K562 (cell line): ENCODE results near the gene TNPO2. TPM values are rescaled to one million over a fixed set of nuclear protein-coding genes. Genes with fewer than 3 reads are reported as not detected.
A peak's percentile ranks its signal among the peaks of the same experiment; 100 is the strongest.

Source experiments
- BHLHE40 ChIP-seq: IDR thresholded peaks from 2 replicates; pipeline ENCODE4 v1.6.1; 2011; ENCODE audit warnings: low read length, improper control_type of control experiment
- BMI1 ChIP-seq: fragments of 150-350 bp; IDR thresholded peaks from 2 replicates; pipeline ENCODE4 v1.6.1; 2014; ENCODE audit warnings: low read length
- C11orf30 ChIP-seq: fragments of 450-650 bp; IDR thresholded peaks from 2 replicates; pipeline ENCODE4 v1.6.1; 2016; ENCODE audit warnings: low read depth, mild to moderate bottlenecking
- HEY1 ChIP-seq: fragments of 250-450 bp; sonication (Bioruptor Pico); IDR thresholded peaks from 2 replicates; pipeline ENCODE4 v1.5.0; 2020; ENCODE audit warnings: mild to moderate bottlenecking, moderate library complexity, borderline replicate concordance
- HNRNPUL1 ChIP-seq: fragments of 200-400 bp; formaldehyde crosslinking; IDR thresholded peaks from 2 replicates; pipeline ENCODE4 v1.6.1; 2017; ENCODE audit warnings: low read length
- LEF1 ChIP-seq: fragments of 450-650 bp; IDR thresholded peaks from 2 replicates; pipeline ENCODE4 v1.6.1; 2016; ENCODE audit warnings: mild to moderate bottlenecking
- MCM2 ChIP-seq: fragments of 450-650 bp; IDR thresholded peaks from 2 replicates; pipeline ENCODE4 v1.6.1; 2017; ENCODE audit warnings: low read depth, mild to moderate bottlenecking
- MTA1 ChIP-seq: fragments of 450-650 bp; IDR thresholded peaks from 2 replicates; pipeline ENCODE4 v1.6.1; 2017; ENCODE audit warnings: borderline replicate concordance
- NONO ChIP-seq, 2 experiments: fragments of 200-400 bp in 1 of 2; fragments of 450-650 bp in 1 of 2; formaldehyde crosslinking in 1 of 2; IDR thresholded peaks; 2 replicates each; pipeline ENCODE4 v1.6.1; 2017; ENCODE audit warnings: low read depth in 2 of 2, mild to moderate bottlenecking in 2 of 2, moderate library complexity in 2 of 2, low read length in 1 of 2
- NRF1 ChIP-seq, 2 experiments: fragments of 450-650 bp; IDR thresholded peaks in 1 of 2; conservative IDR thresholded peaks in 1 of 2; 2 replicates each; pipeline ENCODE4 v1.6.1; 2014; ENCODE audit warnings: mild to moderate bottlenecking in 2 of 2
- PHF20 ChIP-seq: fragments of 450-650 bp; IDR thresholded peaks from 2 replicates; pipeline ENCODE4 v1.6.1; 2018; ENCODE audit not compliant: partially characterized antibody
- PYGO2 ChIP-seq: fragments of 450-650 bp; IDR thresholded peaks from 2 replicates; pipeline ENCODE4 v1.6.1; 2016; ENCODE audit warnings: mild to moderate bottlenecking, missing genetic modification characterization, moderate library complexity, missing compliant biosample characterization
- SPI1 ChIP-seq: IDR thresholded peaks from 2 replicates; pipeline ENCODE4 v1.6.1; 2011; ENCODE audit warnings: low read depth, low read length, control low read depth, borderline replicate concordance
- SRSF3 ChIP-seq: fragments of 200-400 bp; formaldehyde crosslinking; IDR thresholded peaks from 2 replicates; pipeline ENCODE4 v1.6.1; 2016; ENCODE audit warnings: mild to moderate bottlenecking, low read length, moderate library complexity; ENCODE audit not compliant: insufficient read depth
- U2AF2 ChIP-seq: fragments of 200-400 bp; formaldehyde crosslinking; optimal IDR thresholded peaks from 2 replicates; pipeline ENCODE3; 2017; ENCODE audit warnings: low read depth, mild to moderate bottlenecking, low read length
- ZBTB7A ChIP-seq: IDR thresholded peaks from 2 replicates; pipeline ENCODE4 v1.6.1; 2011; ENCODE audit warnings: low read depth, mild to moderate bottlenecking, low read length, moderate library complexity, borderline replicate concordance; ENCODE audit not compliant: control insufficient read depth
- ZNF384 ChIP-seq: IDR thresholded peaks from 2 replicates; pipeline ENCODE4 v1.6.1; 2012; ENCODE audit warnings: low read depth, low read length, improper control_type of control experiment
- polyA plus RNA-seq, 8 experiments: library from polyadenylated mRNA; depleted of rRNA in 4 of 8; stranded (reverse) in 5 of 8; unstranded in 3 of 8; fragments of >200 nt; fragmentation: Nextera tagmentation in 2 of 8; fragmentation: Illumina TruSeq in 1 of 8; extraction: Ambion mirVana in 2 of 8; extraction: Trizol in 1 of 8; gene quantifications; 2 replicates each; pipeline versions ENCODE4 v1.2.1 to v1.2.3, GENCODE V29; 2011 to 2014; ENCODE audit warnings: inconsistent platforms in 1 of 8, missing spikeins in 1 of 8
- total RNA-seq, 7 experiments: library from RNA; depleted of rRNA in 6 of 7; stranded (reverse); fragments of >200 nt in 6 of 7; fragmentation: Illumina TruSeq in 2 of 7; extraction: Trizol in 2 of 7; gene quantifications; 2 replicates each; pipeline versions ENCODE4 v1.2.1 to v1.2.3, GENCODE V29; 2011 to 2021; ENCODE audit warnings: low replicate concordance in 1 of 7
- TF ChIP-seq, protein P1 (sequence below): sonication (generic); formaldehyde crosslinking; IDR thresholded peaks from 2 replicates; pipeline ENCODE4 v1.8.0; 2023; ENCODE audit warnings: mild to moderate bottlenecking, missing genetic modification reagents
- TF ChIP-seq, protein P2 (sequence below): fragments of 250-450 bp; sonication (Bioruptor Pico); IDR thresholded peaks from 2 replicates; pipeline ENCODE4 v1.5.0; 2022; ENCODE audit warnings: mild to moderate bottlenecking
- TF ChIP-seq, protein P3 (sequence below), 2 experiments: IDR thresholded peaks; 2 replicates each; pipeline ENCODE4 v1.6.1; 2012; ENCODE audit warnings: improper control_type of control experiment in 2 of 2, low read depth in 2 of 2, low read length in 2 of 2, borderline replicate concordance in 1 of 2

TNPO2 gene
- total and polyA plus RNA-seq, 9 of the 15 experiments (the other 6 are each of a cell fraction or from before 2014, with no cell fraction given) = 6.0 to 126 (median 53.8) TPM

DNA sequence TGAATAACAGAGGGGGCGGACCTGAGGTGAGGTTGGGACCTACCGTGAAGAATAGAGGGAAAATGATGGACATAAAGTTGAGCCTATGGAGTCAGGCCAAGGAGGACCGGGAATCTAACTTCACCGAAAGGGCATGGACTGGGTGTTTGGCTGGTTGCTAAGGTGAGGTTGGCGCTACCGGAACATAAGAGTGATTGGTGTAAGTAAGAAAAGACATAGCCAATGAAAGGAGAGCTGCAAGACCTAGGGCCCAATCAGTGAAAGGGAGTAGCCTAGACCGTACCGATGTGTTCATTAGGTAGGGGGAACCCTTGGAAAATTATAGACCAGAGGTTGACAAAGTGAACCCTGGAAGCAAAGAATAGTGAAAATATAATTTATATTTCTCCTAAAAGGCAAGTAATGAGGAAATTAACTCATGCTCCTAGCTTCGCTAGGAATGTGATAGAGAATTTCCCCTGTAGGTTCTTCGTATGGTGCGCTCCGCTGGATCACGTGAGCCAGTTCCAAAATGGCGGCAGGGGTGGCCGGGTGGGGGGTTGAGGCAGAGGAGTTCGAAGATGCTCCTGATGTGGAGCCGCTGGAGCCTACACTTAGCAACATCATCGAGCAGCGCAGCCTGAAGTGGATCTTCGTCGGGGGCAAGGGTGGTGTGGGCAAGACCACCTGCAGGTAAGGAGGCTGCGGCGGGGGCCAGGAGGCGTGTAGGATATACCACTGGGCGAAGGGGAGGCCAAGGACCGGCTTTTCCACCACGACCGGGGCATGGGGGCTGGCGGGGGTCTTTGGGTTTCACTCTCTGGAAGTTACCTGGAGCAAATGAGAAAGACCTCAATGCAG is 13.5 kb upstream of the TNPO2 start, which contains the start of gene GET3 (continued):
- TF ChIP-seq SPI1 (no peak), LEF1 (peak; percentile 35; the same call in 1 of the 2 replicates), MTA1 (no peak), BMI1 (peak; percentile 87), PYGO2 (no peak), NONO (IDR thresholded peaks at IDR 0.05; ENCODE audit: low read depth in 2 of 2, low read length in 1 of 2) (peak in 1 of 2 experiments; percentile 99; a peak in 2 of 4 replicates), BHLHE40 (peak; percentile 98), NRF1 (conservative IDR thresholded peaks at IDR 0.05 in 1 of 2, IDR thresholded peaks at IDR 0.05 in 1 of 2) (peak in 1 of 2 experiments; percentile 60; a peak in 3 of 4 replicates), SRSF3 (no peak), U2AF2 (no peak), ZBTB7A (0 out of 2 replicates have a peak, but pooled peaks have one; percentile 34), ZNF384 (no peak), MCM2 (no peak), HNRNPUL1 (no peak), C11orf30 (peak; percentile 100), HEY1 (CRISPR knock-in tag) (no peak), PHF20 (peak; percentile 99)
- TF ChIP-seq, protein P1, sequence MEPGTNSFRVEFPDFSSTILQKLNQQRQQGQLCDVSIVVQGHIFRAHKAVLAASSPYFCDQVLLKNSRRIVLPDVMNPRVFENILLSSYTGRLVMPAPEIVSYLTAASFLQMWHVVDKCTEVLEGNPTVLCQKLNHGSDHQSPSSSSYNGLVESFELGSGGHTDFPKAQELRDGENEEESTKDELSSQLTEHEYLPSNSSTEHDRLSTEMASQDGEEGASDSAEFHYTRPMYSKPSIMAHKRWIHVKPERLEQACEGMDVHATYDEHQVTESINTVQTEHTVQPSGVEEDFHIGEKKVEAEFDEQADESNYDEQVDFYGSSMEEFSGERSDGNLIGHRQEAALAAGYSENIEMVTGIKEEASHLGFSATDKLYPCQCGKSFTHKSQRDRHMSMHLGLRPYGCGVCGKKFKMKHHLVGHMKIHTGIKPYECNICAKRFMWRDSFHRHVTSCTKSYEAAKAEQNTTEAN (CRISPR knock-in tag) = no peak
- TF ChIP-seq, protein P2, sequence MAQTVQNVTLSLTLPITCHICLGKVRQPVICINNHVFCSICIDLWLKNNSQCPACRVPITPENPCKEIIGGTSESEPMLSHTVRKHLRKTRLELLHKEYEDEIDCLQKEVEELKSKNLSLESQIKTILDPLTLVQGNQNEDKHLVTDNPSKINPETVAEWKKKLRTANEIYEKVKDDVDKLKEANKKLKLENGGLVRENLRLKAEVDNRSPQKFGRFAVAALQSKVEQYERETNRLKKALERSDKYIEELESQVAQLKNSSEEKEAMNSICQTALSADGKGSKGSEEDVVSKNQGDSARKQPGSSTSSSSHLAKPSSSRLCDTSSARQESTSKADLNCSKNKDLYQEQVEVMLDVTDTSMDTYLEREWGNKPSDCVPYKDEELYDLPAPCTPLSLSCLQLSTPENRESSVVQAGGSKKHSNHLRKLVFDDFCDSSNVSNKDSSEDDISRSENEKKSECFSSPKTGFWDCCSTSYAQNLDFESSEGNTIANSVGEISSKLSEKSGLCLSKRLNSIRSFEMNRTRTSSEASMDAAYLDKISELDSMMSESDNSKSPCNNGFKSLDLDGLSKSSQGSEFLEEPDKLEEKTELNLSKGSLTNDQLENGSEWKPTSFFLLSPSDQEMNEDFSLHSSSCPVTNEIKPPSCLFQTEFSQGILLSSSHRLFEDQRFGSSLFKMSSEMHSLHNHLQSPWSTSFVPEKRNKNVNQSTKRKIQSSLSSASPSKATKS = no peak
- TF ChIP-seq, protein P3, sequence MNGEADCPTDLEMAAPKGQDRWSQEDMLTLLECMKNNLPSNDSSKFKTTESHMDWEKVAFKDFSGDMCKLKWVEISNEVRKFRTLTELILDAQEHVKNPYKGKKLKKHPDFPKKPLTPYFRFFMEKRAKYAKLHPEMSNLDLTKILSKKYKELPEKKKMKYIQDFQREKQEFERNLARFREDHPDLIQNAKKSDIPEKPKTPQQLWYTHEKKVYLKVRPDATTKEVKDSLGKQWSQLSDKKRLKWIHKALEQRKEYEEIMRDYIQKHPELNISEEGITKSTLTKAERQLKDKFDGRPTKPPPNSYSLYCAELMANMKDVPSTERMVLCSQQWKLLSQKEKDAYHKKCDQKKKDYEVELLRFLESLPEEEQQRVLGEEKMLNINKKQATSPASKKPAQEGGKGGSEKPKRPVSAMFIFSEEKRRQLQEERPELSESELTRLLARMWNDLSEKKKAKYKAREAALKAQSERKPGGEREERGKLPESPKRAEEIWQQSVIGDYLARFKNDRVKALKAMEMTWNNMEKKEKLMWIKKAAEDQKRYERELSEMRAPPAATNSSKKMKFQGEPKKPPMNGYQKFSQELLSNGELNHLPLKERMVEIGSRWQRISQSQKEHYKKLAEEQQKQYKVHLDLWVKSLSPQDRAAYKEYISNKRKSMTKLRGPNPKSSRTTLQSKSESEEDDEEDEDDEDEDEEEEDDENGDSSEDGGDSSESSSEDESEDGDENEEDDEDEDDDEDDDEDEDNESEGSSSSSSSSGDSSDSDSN (IDR thresholded peaks at IDR 0.05; ENCODE audit: borderline replicate concordance in 1 of 2, low read depth in 2 of 2, low read length in 2 of 2) = no peak
